Subcutaneous abdominal adipose tissue (tissue), 5 donors: ENCODE results near the gene RSPH9.
A peak's percentile ranks its signal among the peaks of the same experiment; 100 is the strongest.

ENCODE experiments used
- H3K27ac ChIP-seq: one replicate; pipeline ENCODE4 v1.7.0; 2013; ENCODE audit warnings: low read depth, mild to moderate bottlenecking, inconsistent platforms, low read length, moderate library complexity
- H3K27me3 ChIP-seq, 5 donors: one replicate each; pipeline ENCODE4 v1.7.0; 2013; ENCODE audit warnings: low read length in 5 of 5, inconsistent platforms in 1 of 5; ENCODE audit not compliant: control insufficient read depth in 5 of 5, insufficient read depth in 4 of 5
- H3K36me3 ChIP-seq, 5 donors: one replicate each; pipeline ENCODE4 v1.7.0; 2013; ENCODE audit warnings: low read length in 5 of 5; ENCODE audit not compliant: control insufficient read depth in 5 of 5, insufficient read depth in 5 of 5
- H3K4me1 ChIP-seq, 5 donors: one replicate each; pipeline ENCODE4 v1.7.0; 2013; ENCODE audit warnings: low read length in 5 of 5, mild to moderate bottlenecking in 3 of 5, moderate library complexity in 1 of 5; ENCODE audit not compliant: control insufficient read depth in 5 of 5, insufficient read depth in 5 of 5
- H3K4me3 ChIP-seq, 5 donors: one replicate each; pipeline ENCODE4 v1.7.0; 2013; ENCODE audit warnings: low read length in 5 of 5, low read depth in 1 of 5
- H3K9ac ChIP-seq, 5 donors: one replicate each; pipeline ENCODE4 v1.7.0; 2013; ENCODE audit warnings: low read length in 5 of 5, mild to moderate bottlenecking in 4 of 5, moderate library complexity in 3 of 5
- H3K9me3 ChIP-seq, 5 donors: one replicate each; pipeline ENCODE4 v1.7.0; 2013; ENCODE audit warnings: low read length in 5 of 5; ENCODE audit not compliant: control insufficient read depth in 5 of 5
- donor health status: healthy.
- donor health status: healthy.
- donor health status: healthy.
- donor health status: healthy.
- donor health status: healthy.

The RSPH9 gene

GRCh38 chr6:43616725-43617472 lies 27.9 kb upstream of the RSPH9 start:
- H3K36me3 ChIP-seq, result peaks cover 14 to 46% (median 34%) of the 10 kb centered on the region in 5 donors

GRCh38 chr6:43621078-43621835 lies 23.6 kb upstream of the RSPH9 start:
- Histone ChIP-seq H3K27ac (no peak overlapping the region), H3K36me3 (peaks cover 6 to 73% (median 65%) of the 10 kb centered on the region in 5 donors), H3K9me3 (no peaks in the 10 kb centered on the region), H3K27me3 (no peaks in the 10 kb centered on the region), H3K4me3 (no peak overlapping the region), H3K4me1 (peaks cover 1 to 6% (median 4%) of the 10 kb centered on the region in 5 donors), H3K9ac (no peak overlapping the region)

More at GRCh38 chr6:43616725-43617472, 27.9 kb upstream of the RSPH9 start:
- no peaks in the 10 kb centered on the region for H3K4me1 ChIP-seq
- H3K27me3 ChIP-seq, result no peaks in the 10 kb centered on the region
- no peak overlapping the region for H3K27ac ChIP-seq
- no peaks in the 10 kb centered on the region for H3K9me3 ChIP-seq
- no peak overlapping the region for H3K4me3 ChIP-seq
- H3K9ac ChIP-seq, result no peak overlapping the region

- H3K36me3 ChIP-seq, result peaks cover 6 to 75% (median 67%) of the 10 kb centered on the region in 5 donors
- H3K27ac ChIP-seq, result no peak overlapping the region
- H3K4me3 ChIP-seq, result no peak overlapping the region
- no peak overlapping the region for H3K9ac ChIP-seq
- no peaks in the 10 kb centered on the region for H3K9me3 ChIP-seq
- H3K4me1 ChIP-seq, result peaks cover 3 to 12% (median 8%) of the 10 kb centered on the region in 5 donors
- H3K27me3 ChIP-seq, result no peaks in the 10 kb centered on the region
Observed at GRCh38 chr6:43621836-43622180, 23.0 kb upstream of the RSPH9 start.

DNA sequence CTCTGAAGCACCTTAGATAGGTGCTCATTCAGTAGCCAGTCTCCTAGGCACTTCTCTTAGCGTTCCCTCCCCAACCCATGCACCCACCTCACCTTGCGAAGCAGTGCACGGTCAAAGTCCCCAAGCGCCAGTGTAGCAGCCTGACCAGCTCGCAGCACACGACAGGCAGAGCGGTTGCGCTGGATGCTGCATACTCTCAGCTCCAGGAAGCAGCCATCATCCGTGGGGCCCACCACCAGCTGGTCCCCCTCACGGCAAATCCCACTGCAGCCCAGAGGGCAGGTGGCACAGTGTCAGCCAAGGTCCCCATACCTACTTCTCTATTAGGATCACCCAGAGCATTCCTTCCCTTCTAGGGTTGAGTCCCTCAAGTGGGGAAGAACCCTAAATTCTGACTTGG lies 22.3 kb upstream of the RSPH9 start:
- peaks cover 6 to 75% (median 67%) of the 10 kb centered on the region in 5 donors for H3K36me3 ChIP-seq
- H3K27me3 ChIP-seq, result no peaks in the 10 kb centered on the region
- H3K4me1 ChIP-seq, result peaks cover 9 to 19% (median 15%) of the 10 kb centered on the region in 5 donors
- H3K9me3 ChIP-seq, result no peaks in the 10 kb centered on the region
- H3K4me3 ChIP-seq, result no peak overlapping the region
- no peak overlapping the region for H3K9ac ChIP-seq
- H3K27ac ChIP-seq, result no peak overlapping the region

- Histone ChIP-seq H3K27me3 (peaks cover 0 to under 1% (median 0%) of the 10 kb centered on the region in 5 donors), H3K4me1 (peaks cover 12 to 30% (median 27%) of the 10 kb centered on the region in 5 donors), H3K27ac (no peak overlapping the region), H3K9me3 (no peaks in the 10 kb centered on the region), H3K36me3 (peaks cover 6 to 73% (median 65%) of the 10 kb centered on the region in 5 donors), H3K9ac (peak overlapping the region in 1 of 5 donors; percentile 2), H3K4me3 (no peak overlapping the region)
Observed at GRCh38 chr6:43623880-43624785, 20.7 kb upstream of the RSPH9 start.

- Histone ChIP-seq H3K4me1 (peaks cover 16 to 36% (median 32%) of the 10 kb centered on the region in 5 donors), H3K4me3 (no peak overlapping the region), H3K9me3 (no peaks in the 10 kb centered on the region), H3K27me3 (peaks cover 0 to 4% (median 0%) of the 10 kb centered on the region in 5 donors), H3K36me3 (peaks cover under 1 to 67% (median 64%) of the 10 kb centered on the region in 5 donors), H3K27ac (no peak overlapping the region), H3K9ac (peak overlapping the region in 2 of 5 donors; percentile 2 to 9)
Observed at GRCh38 chr6:43624786-43625288, 20.0 kb upstream of the RSPH9 start.

DNA sequence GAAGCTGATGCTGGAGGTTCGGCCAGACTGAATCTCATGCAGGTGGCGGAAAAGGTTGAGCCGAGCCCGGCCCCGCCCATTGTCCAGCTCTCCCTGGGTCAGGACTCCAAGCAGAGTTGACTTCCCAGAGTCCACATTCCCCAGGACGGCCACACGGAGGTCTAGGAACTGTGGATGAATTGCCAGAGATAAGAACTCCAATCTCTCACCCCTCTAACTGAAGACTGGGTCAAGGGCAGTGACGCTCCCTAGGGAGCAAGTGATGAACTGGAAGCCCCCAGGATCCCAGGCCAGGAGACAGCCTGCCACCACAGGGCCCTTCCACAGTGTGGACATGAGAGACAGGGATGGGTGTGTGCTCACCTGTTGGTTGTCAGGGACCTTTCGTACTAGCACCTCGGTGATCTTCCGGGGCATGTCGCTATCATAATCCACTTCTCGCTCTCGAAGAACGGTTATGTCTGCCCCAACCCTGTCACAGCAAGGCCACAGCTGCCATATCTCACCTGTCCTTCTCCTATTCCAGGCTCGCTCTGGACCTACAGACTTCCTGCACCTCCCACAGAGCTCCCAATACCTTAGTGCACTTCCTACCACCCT lies 19.3 kb upstream of the RSPH9 start:
- Histone ChIP-seq H3K9me3 (no peaks in the 10 kb centered on the region), H3K9ac (peak overlapping the region in 2 of 5 donors; percentile 2 to 27), H3K27me3 (peaks cover 0 to 4% (median 0%) of the 10 kb centered on the region in 5 donors), H3K4me1 (peaks cover 20 to 42% (median 37%) of the 10 kb centered on the region in 5 donors), H3K27ac (peak overlapping the region; percentile 99), H3K36me3 (peaks cover 0 to 61% (median 58%) of the 10 kb centered on the region in 5 donors), H3K4me3 (no peak overlapping the region)

- Histone ChIP-seq H3K9ac (peak overlapping the region; percentile 39 to 96 (median 91)), H3K4me3 (peak overlapping the region; percentile 38 to 96 (median 56)), H3K27ac (peak overlapping the region; percentile 99)
Observed at GRCh38 chr6:43627008-43627825, 17.6 kb upstream of the RSPH9 start.

More at GRCh38 chr6:43627008-43627825, 17.6 kb upstream of the RSPH9 start:
- H3K4me1 ChIP-seq, result peaks cover 20 to 42% (median 38%) of the 10 kb centered on the region in 5 donors
- H3K9me3 ChIP-seq, result no peaks in the 10 kb centered on the region
- H3K36me3 ChIP-seq, result peaks cover 0 to 44% (median 41%) of the 10 kb centered on the region in 5 donors
- peaks cover 0 to 4% (median 0%) of the 10 kb centered on the region in 5 donors for H3K27me3 ChIP-seq
